SU-DHL-6 (cell line): ENCODE data around the gene NEGR1.

Experiments
- CTCF ChIP-seq: fragments of 200-600 bp; sonication (generic); IDR thresholded peaks from one replicate; pipeline ENCODE4 v1.5.1; 2017; ENCODE audit warnings: antibody characterized with exemption, mild to moderate bottlenecking, low read length, moderate library complexity; ENCODE audit not compliant: insufficient read depth, poor library complexity, severe bottlenecking
- EZH2phosphoT487 ChIP-seq: fragments of 200-600 bp; sonication (generic), shearing (Covaris generic); conservative IDR thresholded peaks from 2 replicates; pipeline ENCODE4 v1.6.1; 2018; ENCODE audit warnings: mild to moderate bottlenecking, antibody characterized with exemption, low read length, moderate library complexity, mixed read lengths

GRCh38 chr1:71796006-71796405, 486.3 kb downstream of the NEGR1 start:
- no peak for TF ChIP-seq CTCF
- TF ChIP-seq EZH2phosphoT487: no peak
